Upper lobe of left lung (tissue), 6 donors: ENCODE data around the gene ZNF367. TPM values are rescaled to one million over a fixed set of nuclear protein-coding genes. Genes with fewer than 3 reads are reported as not detected.

Experiments used
- ATAC-seq, 2 donors: fragments of 200-7000 bp; cut with Tn5 transposase; one replicate each; pipeline ENCODE4 v1.9.1; 2022; ENCODE audit warnings: mild to moderate bottlenecking in 2 of 2, moderate library complexity in 2 of 2; ENCODE audit not compliant: low FRiP score in 2 of 2
- DNase-seq, 2 donors: peaks; one replicate each; pipeline ENCODE4 v3.0.0-alpha.2; 2019 to 2020
- H3K27ac ChIP-seq, 4 donors: fragments of 200-600 bp; sonication (generic); one replicate each; pipeline ENCODE4 v1.5.1; 2016 to 2019
- H3K27me3 ChIP-seq, 4 donors: fragments of 200-600 bp; sonication (generic); one replicate each; pipeline ENCODE4 v1.5.1; 2017 to 2019
- H3K36me3 ChIP-seq, 4 donors: fragments of 200-600 bp; sonication (generic); one replicate each; pipeline ENCODE4 v1.5.1; 2016 to 2019
- H3K4me1 ChIP-seq, 4 donors: fragments of 200-600 bp; sonication (generic); one replicate each; pipeline ENCODE4 v1.5.1; 2018 to 2019
- H3K4me3 ChIP-seq, 4 donors: fragments of 200-600 bp; sonication (generic); one replicate each; pipeline ENCODE4 v1.5.1; 2017 to 2019; ENCODE audit warnings: mild to moderate bottlenecking in 2 of 4, moderate library complexity in 1 of 4
- H3K9me3 ChIP-seq, 4 donors: fragments of 200-600 bp; sonication (generic); one replicate each; pipeline ENCODE4 v1.5.1; 2018 to 2019
- EP300 ChIP-seq, 4 donors: sonication (generic); formaldehyde crosslinking; IDR thresholded peaks; one replicate each; pipeline ENCODE4 v1.5.1; 2017; ENCODE audit warnings: antibody characterized with exemption in 4 of 4, control low read depth in 2 of 4
- POLR2A ChIP-seq, 4 donors: fragments of 450-650 bp; IDR thresholded peaks; one replicate each; pipeline ENCODE4 v1.5.1; 2016 to 2017; ENCODE audit warnings: antibody characterized with exemption in 4 of 4, mild to moderate bottlenecking in 2 of 4
- POLR2AphosphoS5 ChIP-seq, 2 donors: sonication (generic); formaldehyde crosslinking; IDR thresholded peaks; one replicate each; pipeline ENCODE4 v1.5.1; 2017; ENCODE audit warnings: antibody characterized with exemption in 2 of 2
- WGBS, 2 donors: methylation state at CpG; one replicate each; pipeline ENCODE4 v1.1.5; 2017 to 2018; 5-methylcytosine and 5-hydroxymethylcytosine counted together
- total RNA-seq, 6 donors: library from RNA; depleted of rRNA in 4 of 6; stranded (reverse); fragments of >200 nt in 4 of 6; gene quantifications; one replicate each; pipeline versions ENCODE4 v1.1.0 to v1.2.1, GENCODE V29; 2016 to 2021
- TF ChIP-seq, protein P1 (sequence below), 6 experiments: fragments of 450-650 bp in 4 of 6; fragments of 200-600 bp in 2 of 6; sonication (generic) in 2 of 6; IDR thresholded peaks; one replicate each; pipeline ENCODE4 v1.5.1; 2016 to 2019; ENCODE audit warnings: antibody characterized with exemption in 6 of 6
- donor health status: DM: no; HTN: no; CAD: no; lungs with moderate emphysema.
- donor health status: DM: no; HTN: yes; CAD: no; lungs with severe emphysema.

The ZNF367 gene
- total RNA-seq, result 1 to 10 TPM in 5 of 6 donors, under 1 TPM in 1; 0.59 to 2.6 (median 1.4) TPM

DNA sequence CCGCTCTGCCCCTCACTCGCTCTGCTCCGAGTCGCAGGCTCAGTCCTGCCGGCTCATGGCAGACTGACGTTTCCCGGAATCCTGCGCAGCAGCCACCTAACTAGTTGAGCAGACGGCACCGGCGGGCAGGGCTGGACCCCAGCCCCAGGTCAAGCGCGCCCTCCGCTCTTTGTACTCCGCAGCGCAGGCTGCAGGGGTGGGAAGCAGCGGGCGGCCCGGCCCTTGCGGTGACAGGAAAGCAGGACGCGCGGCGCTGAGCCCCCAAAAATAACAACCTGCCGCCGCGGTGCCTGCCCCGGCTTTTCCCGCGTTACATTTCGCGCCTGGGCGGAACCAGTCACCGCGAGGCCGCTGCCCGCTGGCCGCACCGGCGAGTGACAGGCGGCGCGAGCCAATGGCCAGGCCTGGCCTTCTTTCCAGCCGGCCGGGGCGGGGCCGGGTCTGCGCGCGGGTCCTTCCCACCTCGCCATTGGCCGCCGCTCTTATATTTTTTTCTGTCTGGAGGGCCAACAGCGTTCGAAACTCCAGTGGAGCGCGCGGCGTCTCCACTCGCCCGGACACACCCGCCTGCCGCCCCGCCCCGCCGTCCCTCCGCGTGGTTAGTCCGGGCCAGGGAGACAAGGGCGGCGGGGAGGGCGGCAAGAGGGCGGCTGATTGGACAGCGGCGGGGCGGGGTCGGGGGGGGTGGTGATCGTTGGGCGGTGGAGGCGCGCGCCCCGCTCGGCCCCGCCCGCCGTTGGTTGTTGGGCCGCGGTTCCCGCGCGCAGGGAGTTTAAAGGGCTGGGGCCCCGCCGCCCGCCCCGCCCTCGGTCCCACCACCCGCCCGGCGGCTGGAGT, at the start of gene ZNF367:
Gene ZNF367, minus strand, starts transcription at position 288 of the 837 bp plus-strand sequence. CDS start 338 bp downstream, outside the sequence.
- TF ChIP-seq POLR2AphosphoS5 (IDR thresholded peaks at IDR 0.05), result peak in 1 of 2 donors; percentile 60
- TF ChIP-seq POLR2A (IDR thresholded peaks at IDR 0.05), result peak in 2 of 4 donors; percentile 29 to 54
- TF ChIP-seq, protein P1, sequence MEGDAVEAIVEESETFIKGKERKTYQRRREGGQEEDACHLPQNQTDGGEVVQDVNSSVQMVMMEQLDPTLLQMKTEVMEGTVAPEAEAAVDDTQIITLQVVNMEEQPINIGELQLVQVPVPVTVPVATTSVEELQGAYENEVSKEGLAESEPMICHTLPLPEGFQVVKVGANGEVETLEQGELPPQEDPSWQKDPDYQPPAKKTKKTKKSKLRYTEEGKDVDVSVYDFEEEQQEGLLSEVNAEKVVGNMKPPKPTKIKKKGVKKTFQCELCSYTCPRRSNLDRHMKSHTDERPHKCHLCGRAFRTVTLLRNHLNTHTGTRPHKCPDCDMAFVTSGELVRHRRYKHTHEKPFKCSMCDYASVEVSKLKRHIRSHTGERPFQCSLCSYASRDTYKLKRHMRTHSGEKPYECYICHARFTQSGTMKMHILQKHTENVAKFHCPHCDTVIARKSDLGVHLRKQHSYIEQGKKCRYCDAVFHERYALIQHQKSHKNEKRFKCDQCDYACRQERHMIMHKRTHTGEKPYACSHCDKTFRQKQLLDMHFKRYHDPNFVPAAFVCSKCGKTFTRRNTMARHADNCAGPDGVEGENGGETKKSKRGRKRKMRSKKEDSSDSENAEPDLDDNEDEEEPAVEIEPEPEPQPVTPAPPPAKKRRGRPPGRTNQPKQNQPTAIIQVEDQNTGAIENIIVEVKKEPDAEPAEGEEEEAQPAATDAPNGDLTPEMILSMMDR (IDR thresholded peaks at IDR 0.05), result no peak
- no peak for TF ChIP-seq EP300 (IDR thresholded peaks at IDR 0.05)
- Histone ChIP-seq H3K27ac (peak within 1 kb of the TSS; percentile 92 to 100 (median 98)), H3K9me3 (no peaks in the 10 kb centered on the region), H3K4me3 (peak within 1 kb of the TSS; percentile 82 to 88 (median 85)), H3K27me3 (no peaks in the 10 kb centered on the region), H3K36me3 (no peaks in the 10 kb centered on the region), H3K4me1 (peaks cover 23 to 39% (median 26%) of the 10 kb centered on the region in 4 donors)
- 0% methylated on average over 27 to 49 of the region's 100 CpGs for WGBS, 2 donors
- ATAC-seq, result peak; percentile 95 to 97
- peak; percentile 97 to 99 for DNase-seq

DNA sequence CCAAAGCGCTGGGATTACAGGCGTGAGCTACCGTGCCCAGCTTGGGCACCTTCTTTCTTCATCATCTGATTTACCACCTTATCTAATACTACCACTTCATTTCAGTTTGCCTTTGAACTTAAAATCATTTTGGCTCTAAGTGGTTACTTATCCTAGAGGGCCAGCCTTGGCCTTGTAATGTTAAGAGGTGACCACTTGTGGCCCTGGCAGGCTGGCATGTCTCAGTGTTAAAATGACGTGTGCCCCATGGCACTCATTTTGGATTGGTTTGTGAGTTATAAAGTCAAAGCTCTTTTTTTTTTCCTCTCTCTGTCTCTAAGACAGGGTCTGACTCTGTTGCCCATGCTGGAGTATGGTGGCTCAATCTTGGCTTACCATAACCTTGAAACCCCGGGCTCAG, 49.6 kb upstream of the ZNF367 start:
- WGBS, 2 donors, result 74% methylated on average over 5 of the region's 5 CpGs

DNA sequence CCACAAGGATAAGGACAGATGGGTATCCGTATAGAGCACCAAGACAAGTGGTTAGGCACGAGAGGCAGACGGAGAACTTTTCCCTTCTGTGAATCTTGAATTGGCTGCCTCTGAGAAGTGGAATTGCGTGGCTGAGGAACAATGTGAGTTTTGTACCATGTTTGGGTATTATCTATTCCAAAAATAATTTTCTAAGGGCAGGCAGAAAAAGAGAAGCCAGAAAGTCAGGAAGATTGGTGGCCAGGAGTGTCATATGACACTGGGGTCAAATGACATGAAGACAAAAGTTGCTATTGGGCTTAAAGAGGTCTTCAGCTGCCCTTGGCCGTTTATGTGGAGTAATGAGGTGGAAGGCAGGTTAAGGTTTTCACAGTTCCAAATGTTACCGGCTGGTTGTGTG, 46.3 kb upstream of the ZNF367 start:
- H3K36me3 ChIP-seq, result peaks cover 0 to 39% (median 0%) of the 10 kb centered on the region in 4 donors

More for the DNA sequence above, 49.6 kb upstream of the ZNF367 start:
- no peak for TF ChIP-seq POLR2A (IDR thresholded peaks at IDR 0.05)
- TF ChIP-seq EP300 (IDR thresholded peaks at IDR 0.05), result no peak
- no peak for TF ChIP-seq POLR2AphosphoS5 (IDR thresholded peaks at IDR 0.05)
- TF ChIP-seq, protein P1 (IDR thresholded peaks at IDR 0.05), result no peak
- Histone ChIP-seq H3K27me3 (no peaks in the 10 kb centered on the region), H3K36me3 (peaks cover 0 to 69% (median 7%) of the 10 kb centered on the region in 4 donors), H3K27ac (no peak overlapping the region), H3K9me3 (no peaks in the 10 kb centered on the region), H3K4me3 (no peak overlapping the region), H3K4me1 (no peaks in the 10 kb centered on the region)
- ATAC-seq (peak in 1 of 2 donors; percentile 65), DNase-seq (peak in 1 of 2 donors; percentile 57)

GRCh38 chr9:96462541-96462940, 44.4 kb upstream of the ZNF367 start:
- H3K36me3 ChIP-seq, result peaks cover 0 to 25% (median 0%) of the 10 kb centered on the region in 4 donors
- 93 to 95% methylated on average over 6 of the region's 6 CpGs for WGBS, 2 donors
- no peak overlapping the region for H3K27ac ChIP-seq
- no peak for ATAC-seq
- no peak for DNase-seq
- H3K4me3 ChIP-seq, result no peak overlapping the region
- TF ChIP-seq, protein P1 (IDR thresholded peaks at IDR 0.05), result no peak
- TF ChIP-seq POLR2AphosphoS5 (IDR thresholded peaks at IDR 0.05) (no peak), POLR2A (IDR thresholded peaks at IDR 0.05) (no peak), EP300 (IDR thresholded peaks at IDR 0.05) (no peak)
- no peaks in the 10 kb centered on the region for H3K4me1 ChIP-seq
- no peaks in the 10 kb centered on the region for H3K9me3 ChIP-seq
- H3K27me3 ChIP-seq, result no peaks in the 10 kb centered on the region

More for the DNA sequence above, 46.3 kb upstream of the ZNF367 start:
- WGBS, 2 donors, result 86 to 93% methylated on average over 6 of the region's 6 CpGs
- H3K9me3 ChIP-seq, result no peaks in the 10 kb centered on the region
- no peak for DNase-seq
- no peak overlapping the region for H3K4me3 ChIP-seq
- no peak for TF ChIP-seq POLR2A (IDR thresholded peaks at IDR 0.05)
- TF ChIP-seq, protein P1 (IDR thresholded peaks at IDR 0.05), result no peak
- TF ChIP-seq EP300 (IDR thresholded peaks at IDR 0.05), result no peak
- no peak for TF ChIP-seq POLR2AphosphoS5 (IDR thresholded peaks at IDR 0.05)
- no peak overlapping the region for H3K27ac ChIP-seq
- ATAC-seq, result no peak
- no peaks in the 10 kb centered on the region for H3K4me1 ChIP-seq
- no peaks in the 10 kb centered on the region for H3K27me3 ChIP-seq
